ENCODE data around the gene DDX24. TPM values are rescaled to one million over a fixed set of nuclear protein-coding genes. Genes with fewer than 3 reads are reported as not detected.
A peak's percentile ranks its signal among the peaks of the same experiment; 100 is the strongest.

DDX24 gene
- total and polyA plus RNA-seq, 9 of the 15 experiments (the other 6 are each of a cell fraction or from before 2014, with no cell fraction given) = 82.4 to 175 (median 122) TPM

- TF ChIP-seq FOXM1 (IDR thresholded peaks at IDR 0.05; ENCODE audit: low read depth) (no peak), FOXM1 (CRISPR knock-in tag; IDR thresholded peaks at IDR 0.05; ENCODE audit: low read depth) (no peak), ZFP36 (IDR thresholded peaks at IDR 0.05; ENCODE audit: low read depth, low read length, partially characterized antibody) (no peak), SLC30A9 (CRISPR knock-in tag; IDR thresholded peaks at IDR 0.05) (no peak), RFX5 (IDR thresholded peaks at IDR 0.05; ENCODE audit: low read depth, low read length) (no peak), TCFL5 (CRISPR knock-in tag; conservative IDR thresholded peaks at IDR 0.05) (no peak), ATF1 (CRISPR knock-in tag; IDR thresholded peaks at IDR 0.05) (no peak), ATF1 (tag; IDR thresholded peaks at IDR 0.05) (peak; percentile 65), MAFK (IDR thresholded peaks at IDR 0.05; ENCODE audit: low read length) (no peak), ZNF551 (CRISPR knock-in tag; IDR thresholded peaks at IDR 0.05) (no peak), ZFPM2 (CRISPR knock-in tag; IDR thresholded peaks at IDR 0.05) (no peak)
- TF ChIP-seq, protein P1, sequence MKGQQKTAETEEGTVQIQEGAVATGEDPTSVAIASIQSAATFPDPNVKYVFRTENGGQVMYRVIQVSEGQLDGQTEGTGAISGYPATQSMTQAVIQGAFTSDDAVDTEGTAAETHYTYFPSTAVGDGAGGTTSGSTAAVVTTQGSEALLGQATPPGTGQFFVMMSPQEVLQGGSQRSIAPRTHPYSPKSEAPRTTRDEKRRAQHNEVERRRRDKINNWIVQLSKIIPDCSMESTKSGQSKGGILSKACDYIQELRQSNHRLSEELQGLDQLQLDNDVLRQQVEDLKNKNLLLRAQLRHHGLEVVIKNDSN (CRISPR knock-in tag; IDR thresholded peaks at IDR 0.05) = no peak
- TF ChIP-seq, protein P2, sequence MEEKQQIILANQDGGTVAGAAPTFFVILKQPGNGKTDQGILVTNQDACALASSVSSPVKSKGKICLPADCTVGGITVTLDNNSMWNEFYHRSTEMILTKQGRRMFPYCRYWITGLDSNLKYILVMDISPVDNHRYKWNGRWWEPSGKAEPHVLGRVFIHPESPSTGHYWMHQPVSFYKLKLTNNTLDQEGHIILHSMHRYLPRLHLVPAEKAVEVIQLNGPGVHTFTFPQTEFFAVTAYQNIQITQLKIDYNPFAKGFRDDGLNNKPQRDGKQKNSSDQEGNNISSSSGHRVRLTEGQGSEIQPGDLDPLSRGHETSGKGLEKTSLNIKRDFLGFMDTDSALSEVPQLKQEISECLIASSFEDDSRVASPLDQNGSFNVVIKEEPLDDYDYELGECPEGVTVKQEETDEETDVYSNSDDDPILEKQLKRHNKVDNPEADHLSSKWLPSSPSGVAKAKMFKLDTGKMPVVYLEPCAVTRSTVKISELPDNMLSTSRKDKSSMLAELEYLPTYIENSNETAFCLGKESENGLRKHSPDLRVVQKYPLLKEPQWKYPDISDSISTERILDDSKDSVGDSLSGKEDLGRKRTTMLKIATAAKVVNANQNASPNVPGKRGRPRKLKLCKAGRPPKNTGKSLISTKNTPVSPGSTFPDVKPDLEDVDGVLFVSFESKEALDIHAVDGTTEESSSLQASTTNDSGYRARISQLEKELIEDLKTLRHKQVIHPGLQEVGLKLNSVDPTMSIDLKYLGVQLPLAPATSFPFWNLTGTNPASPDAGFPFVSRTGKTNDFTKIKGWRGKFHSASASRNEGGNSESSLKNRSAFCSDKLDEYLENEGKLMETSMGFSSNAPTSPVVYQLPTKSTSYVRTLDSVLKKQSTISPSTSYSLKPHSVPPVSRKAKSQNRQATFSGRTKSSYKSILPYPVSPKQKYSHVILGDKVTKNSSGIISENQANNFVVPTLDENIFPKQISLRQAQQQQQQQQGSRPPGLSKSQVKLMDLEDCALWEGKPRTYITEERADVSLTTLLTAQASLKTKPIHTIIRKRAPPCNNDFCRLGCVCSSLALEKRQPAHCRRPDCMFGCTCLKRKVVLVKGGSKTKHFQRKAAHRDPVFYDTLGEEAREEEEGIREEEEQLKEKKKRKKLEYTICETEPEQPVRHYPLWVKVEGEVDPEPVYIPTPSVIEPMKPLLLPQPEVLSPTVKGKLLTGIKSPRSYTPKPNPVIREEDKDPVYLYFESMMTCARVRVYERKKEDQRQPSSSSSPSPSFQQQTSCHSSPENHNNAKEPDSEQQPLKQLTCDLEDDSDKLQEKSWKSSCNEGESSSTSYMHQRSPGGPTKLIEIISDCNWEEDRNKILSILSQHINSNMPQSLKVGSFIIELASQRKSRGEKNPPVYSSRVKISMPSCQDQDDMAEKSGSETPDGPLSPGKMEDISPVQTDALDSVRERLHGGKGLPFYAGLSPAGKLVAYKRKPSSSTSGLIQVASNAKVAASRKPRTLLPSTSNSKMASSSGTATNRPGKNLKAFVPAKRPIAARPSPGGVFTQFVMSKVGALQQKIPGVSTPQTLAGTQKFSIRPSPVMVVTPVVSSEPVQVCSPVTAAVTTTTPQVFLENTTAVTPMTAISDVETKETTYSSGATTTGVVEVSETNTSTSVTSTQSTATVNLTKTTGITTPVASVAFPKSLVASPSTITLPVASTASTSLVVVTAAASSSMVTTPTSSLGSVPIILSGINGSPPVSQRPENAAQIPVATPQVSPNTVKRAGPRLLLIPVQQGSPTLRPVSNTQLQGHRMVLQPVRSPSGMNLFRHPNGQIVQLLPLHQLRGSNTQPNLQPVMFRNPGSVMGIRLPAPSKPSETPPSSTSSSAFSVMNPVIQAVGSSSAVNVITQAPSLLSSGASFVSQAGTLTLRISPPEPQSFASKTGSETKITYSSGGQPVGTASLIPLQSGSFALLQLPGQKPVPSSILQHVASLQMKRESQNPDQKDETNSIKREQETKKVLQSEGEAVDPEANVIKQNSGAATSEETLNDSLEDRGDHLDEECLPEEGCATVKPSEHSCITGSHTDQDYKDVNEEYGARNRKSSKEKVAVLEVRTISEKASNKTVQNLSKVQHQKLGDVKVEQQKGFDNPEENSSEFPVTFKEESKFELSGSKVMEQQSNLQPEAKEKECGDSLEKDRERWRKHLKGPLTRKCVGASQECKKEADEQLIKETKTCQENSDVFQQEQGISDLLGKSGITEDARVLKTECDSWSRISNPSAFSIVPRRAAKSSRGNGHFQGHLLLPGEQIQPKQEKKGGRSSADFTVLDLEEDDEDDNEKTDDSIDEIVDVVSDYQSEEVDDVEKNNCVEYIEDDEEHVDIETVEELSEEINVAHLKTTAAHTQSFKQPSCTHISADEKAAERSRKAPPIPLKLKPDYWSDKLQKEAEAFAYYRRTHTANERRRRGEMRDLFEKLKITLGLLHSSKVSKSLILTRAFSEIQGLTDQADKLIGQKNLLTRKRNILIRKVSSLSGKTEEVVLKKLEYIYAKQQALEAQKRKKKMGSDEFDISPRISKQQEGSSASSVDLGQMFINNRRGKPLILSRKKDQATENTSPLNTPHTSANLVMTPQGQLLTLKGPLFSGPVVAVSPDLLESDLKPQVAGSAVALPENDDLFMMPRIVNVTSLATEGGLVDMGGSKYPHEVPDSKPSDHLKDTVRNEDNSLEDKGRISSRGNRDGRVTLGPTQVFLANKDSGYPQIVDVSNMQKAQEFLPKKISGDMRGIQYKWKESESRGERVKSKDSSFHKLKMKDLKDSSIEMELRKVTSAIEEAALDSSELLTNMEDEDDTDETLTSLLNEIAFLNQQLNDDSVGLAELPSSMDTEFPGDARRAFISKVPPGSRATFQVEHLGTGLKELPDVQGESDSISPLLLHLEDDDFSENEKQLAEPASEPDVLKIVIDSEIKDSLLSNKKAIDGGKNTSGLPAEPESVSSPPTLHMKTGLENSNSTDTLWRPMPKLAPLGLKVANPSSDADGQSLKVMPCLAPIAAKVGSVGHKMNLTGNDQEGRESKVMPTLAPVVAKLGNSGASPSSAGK (IDR thresholded peaks at IDR 0.05) = peak; percentile 75
- TF ChIP-seq, protein P3, sequence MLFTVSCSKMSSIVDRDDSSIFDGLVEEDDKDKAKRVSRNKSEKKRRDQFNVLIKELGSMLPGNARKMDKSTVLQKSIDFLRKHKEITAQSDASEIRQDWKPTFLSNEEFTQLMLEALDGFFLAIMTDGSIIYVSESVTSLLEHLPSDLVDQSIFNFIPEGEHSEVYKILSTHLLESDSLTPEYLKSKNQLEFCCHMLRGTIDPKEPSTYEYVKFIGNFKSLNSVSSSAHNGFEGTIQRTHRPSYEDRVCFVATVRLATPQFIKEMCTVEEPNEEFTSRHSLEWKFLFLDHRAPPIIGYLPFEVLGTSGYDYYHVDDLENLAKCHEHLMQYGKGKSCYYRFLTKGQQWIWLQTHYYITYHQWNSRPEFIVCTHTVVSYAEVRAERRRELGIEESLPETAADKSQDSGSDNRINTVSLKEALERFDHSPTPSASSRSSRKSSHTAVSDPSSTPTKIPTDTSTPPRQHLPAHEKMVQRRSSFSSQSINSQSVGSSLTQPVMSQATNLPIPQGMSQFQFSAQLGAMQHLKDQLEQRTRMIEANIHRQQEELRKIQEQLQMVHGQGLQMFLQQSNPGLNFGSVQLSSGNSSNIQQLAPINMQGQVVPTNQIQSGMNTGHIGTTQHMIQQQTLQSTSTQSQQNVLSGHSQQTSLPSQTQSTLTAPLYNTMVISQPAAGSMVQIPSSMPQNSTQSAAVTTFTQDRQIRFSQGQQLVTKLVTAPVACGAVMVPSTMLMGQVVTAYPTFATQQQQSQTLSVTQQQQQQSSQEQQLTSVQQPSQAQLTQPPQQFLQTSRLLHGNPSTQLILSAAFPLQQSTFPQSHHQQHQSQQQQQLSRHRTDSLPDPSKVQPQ (CRISPR knock-in tag; IDR thresholded peaks at IDR 0.05; ENCODE audit: borderline replicate concordance) = no peak
These were observed at the start of gene DDX24, which contains the start of gene IFI27L1 (continued) for GRCh38 chr14:94080621-94081385.
